CD4-positive, alpha-beta memory T cell (primary cell): ENCODE measurements around the gene CRABP2. TPM values are rescaled to one million over a fixed set of nuclear protein-coding genes. Genes with fewer than 3 reads are reported as not detected.

Experiments
- CTCF ChIA-PET: fragments of 350-600 bp; sonication (Branson Sonifier 250); formaldehyde crosslinking; loops from one replicate; lab custom pipeline; 2021; ENCODE audit warnings: inconsistent platforms; ENCODE audit not compliant: partially characterized antibody; lab: Charles Lee
- POLR2A ChIA-PET: fragments of 350-600 bp; sonication (Branson Sonifier 250); formaldehyde crosslinking; loops from one replicate; lab custom pipeline; 2021; ENCODE audit not compliant: partially characterized antibody; lab: Charles Lee
- DNase-seq, 5 donors: peaks; one replicate each; pipeline versions ENCODE4 v3.0.0 to v3.0.0-alpha.2; 2020 to 2022; ENCODE audit warnings: mixed read lengths in 1 of 5
- H3K27ac ChIP-seq: one replicate; pipeline ENCODE4 v1.7.0; 2013; ENCODE audit warnings: low read depth, low read length
- H3K27me3 ChIP-seq: 2 replicates; pipeline ENCODE4 v1.7.0; 2013; ENCODE audit warnings: mild to moderate bottlenecking, low read length, moderate library complexity; ENCODE audit not compliant: insufficient read depth
- H3K36me3 ChIP-seq: 2 replicates; pipeline ENCODE4 v1.7.0; 2013; ENCODE audit warnings: mild to moderate bottlenecking, low read length, moderate library complexity; ENCODE audit not compliant: insufficient read depth
- H3K4me1 ChIP-seq: 2 replicates; pipeline ENCODE4 v1.7.0; 2013; ENCODE audit warnings: mild to moderate bottlenecking, low read length, moderate library complexity; ENCODE audit not compliant: insufficient read depth
- H3K4me3 ChIP-seq, 2 donors: one replicate each; pipeline ENCODE4 v1.7.0; 2013; ENCODE audit warnings: low read length in 2 of 2, mild to moderate bottlenecking in 1 of 2
- H3K9me3 ChIP-seq, 2 donors: one replicate each; pipeline ENCODE4 v1.7.0; 2013; ENCODE audit warnings: low read length in 2 of 2, control low read depth in 1 of 2; ENCODE audit not compliant: control insufficient read depth in 1 of 2
- H3K27ac Mint-ChIP-seq, 7 donors: one replicate each; pipeline ENCODE4 v1.8.0; 2020 to 2021; ENCODE audit warnings: mixed read lengths in 7 of 7, mild to moderate bottlenecking in 6 of 7, inconsistent platforms in 3 of 7, moderate library complexity in 3 of 7
- H3K27me3 Mint-ChIP-seq, 2 donors: one replicate each; pipeline ENCODE4 v1.8.0; 2020 to 2021; ENCODE audit warnings: mixed read lengths in 2 of 2
- H3K36me3 Mint-ChIP-seq, 2 donors: one replicate each; pipeline ENCODE4 v1.8.0; 2020 to 2021; ENCODE audit warnings: mixed read lengths in 2 of 2, inconsistent platforms in 1 of 2, mild to moderate bottlenecking in 1 of 2
- H3K4me1 Mint-ChIP-seq, 4 donors: one replicate each; pipeline ENCODE4 v1.8.0; 2020 to 2021; ENCODE audit warnings: mixed read lengths in 4 of 4, mild to moderate bottlenecking in 1 of 4
- H3K4me3 Mint-ChIP-seq, 8 donors: one replicate each; pipeline ENCODE4 v1.8.0; 2020 to 2021; ENCODE audit warnings: mixed read lengths in 8 of 8, mild to moderate bottlenecking in 7 of 8, moderate library complexity in 6 of 8, inconsistent platforms in 3 of 8
- H3K9me3 Mint-ChIP-seq, 8 donors: one replicate each; pipeline ENCODE4 v1.8.0; 2020 to 2021; ENCODE audit warnings: mixed read lengths in 8 of 8, mild to moderate bottlenecking in 5 of 8, inconsistent platforms in 3 of 8, moderate library complexity in 1 of 8
- intact Hi-C: fragments of 100-400 bp; cut with micrococcal nuclease; formaldehyde crosslinking; loops from one replicate; pipeline ENCODE4 v1.15.1; 2023
- polyA plus RNA-seq, 2 donors: library from polyadenylated mRNA; unstranded; fragments of 300-500 nt; fragmentation: Illumina TruSeq; gene quantifications; one replicate each; pipeline ENCODE4 v1.2.3, GENCODE V29; 2021
- total RNA-seq, 2 experiments: library from RNA; stranded (reverse); gene quantifications; one replicate each; pipeline ENCODE4 v1.2.3, GENCODE V29; 2021

The CRABP2 gene
- total and polyA plus RNA-seq, 4 experiments from 2014 or later: 0.21 to 0.61 (median 0.55) TPM; not detected in 1

DNA sequence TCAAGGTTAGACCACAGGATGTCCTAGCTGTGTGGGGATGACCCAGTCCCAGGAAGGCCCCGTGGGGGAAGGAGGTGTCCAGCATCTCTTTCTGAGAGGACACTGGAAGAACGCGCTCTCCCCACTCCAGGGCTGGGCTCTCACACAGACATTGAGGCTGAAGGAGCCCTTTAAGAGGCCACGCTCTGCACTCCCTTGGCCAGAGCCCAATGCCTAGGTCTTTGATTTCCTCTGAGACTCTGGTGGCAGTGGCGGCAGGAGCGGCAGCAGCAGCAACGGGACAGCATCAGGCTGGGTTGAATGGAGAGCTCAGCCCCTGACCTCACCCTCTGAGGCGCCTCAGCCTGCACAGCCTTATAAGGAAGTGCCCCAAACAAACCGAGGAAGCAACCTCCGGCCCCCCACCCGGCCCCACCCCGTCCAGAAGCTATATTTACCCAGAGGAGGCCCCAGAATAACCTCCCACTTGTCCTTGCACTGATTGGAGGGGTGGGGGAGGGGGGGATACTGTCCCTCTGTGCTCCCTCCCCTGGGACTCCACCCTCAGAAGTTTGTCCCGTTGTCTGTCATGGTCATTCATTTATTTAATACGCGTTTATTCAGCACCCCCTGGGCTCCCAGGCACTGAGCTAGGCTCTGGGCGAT lies 40.5 kb downstream of the CRABP2 start:
- Mint-ChIP-seq H3K9me3 (no peaks in the 10 kb centered on the region), H3K36me3 (no peaks in the 10 kb centered on the region), H3K4me3 (no peak overlapping the region), H3K4me1 (peaks cover 16 to 29% (median 22%) of the 10 kb centered on the region in 4 donors), H3K27ac (no peak overlapping the region), H3K27me3 (peaks cover 0 to 2% of the 10 kb centered on the region in 2 donors)
- POLR2A ChIA-PET: no interaction called here
- CTCF ChIA-PET: interaction anchor here (1.1 to 2.5 kb wide), 5 partner anchors 11 to 41 kb away, joined by 3 to 8 read pairs (median 3); partner anchors contain the start of gene NES
- no peak overlapping the region for H3K4me3 ChIP-seq
- H3K27ac ChIP-seq: no peak overlapping the region
- H3K27me3 ChIP-seq: no peaks in the 10 kb centered on the region
- H3K9me3 ChIP-seq: no peaks in the 10 kb centered on the region
- intact Hi-C loops: no loop called here
- peaks cover 31% of the 10 kb centered on the region for H3K4me1 ChIP-seq
- DNase-seq: no peak
- H3K36me3 ChIP-seq: no peaks in the 10 kb centered on the region

DNA sequence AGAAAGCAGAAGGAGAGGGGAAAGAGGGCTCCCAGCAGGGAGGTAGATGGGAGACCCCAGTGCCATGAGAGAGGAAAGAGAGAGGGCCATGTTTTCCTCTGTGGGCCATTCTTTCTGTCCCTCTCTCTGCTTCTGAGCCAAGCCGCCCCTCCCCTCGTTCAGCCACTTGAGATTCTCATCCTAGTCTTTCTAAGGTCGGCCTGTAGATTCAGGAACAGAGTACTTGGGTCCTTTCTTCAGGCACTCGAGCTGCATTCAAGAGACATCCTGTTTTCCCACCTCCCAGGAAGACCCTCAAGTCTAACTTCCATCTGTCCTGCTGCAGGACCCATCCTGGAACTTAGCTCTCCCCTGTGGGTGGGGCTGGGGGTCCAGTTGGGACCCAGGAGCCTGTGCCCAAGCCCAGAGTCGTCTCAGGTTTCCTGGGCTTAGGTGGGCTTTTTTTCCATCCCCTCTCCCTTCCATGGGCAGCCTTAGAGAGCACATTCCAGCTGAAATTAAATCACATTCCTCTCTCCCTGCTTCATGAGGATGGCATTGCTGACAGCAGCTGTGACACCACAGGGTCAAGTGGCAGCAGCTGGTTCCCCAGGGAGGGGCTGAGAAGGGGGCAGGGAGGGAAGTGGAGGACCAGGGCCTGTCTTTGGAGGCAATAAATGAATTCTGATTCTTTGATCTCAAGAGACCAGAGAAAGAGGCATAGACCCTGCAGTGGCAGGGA lies 41.2 kb downstream of the CRABP2 start:
- no peak overlapping the region for H3K4me3 ChIP-seq
- no peak overlapping the region for H3K4me3 Mint-ChIP-seq
- H3K9me3 Mint-ChIP-seq: no peaks in the 10 kb centered on the region
- no peak overlapping the region for H3K27ac Mint-ChIP-seq
- H3K27me3 ChIP-seq: no peaks in the 10 kb centered on the region
- H3K27ac ChIP-seq: no peak overlapping the region
- ChIA-PET CTCF (interaction anchor here (1.1 to 2.5 kb wide), 5 partner anchors 12 to 40 kb away, joined by 3 to 8 read pairs (median 3); partner anchors contain the start of gene NES), POLR2A (no interaction called here)
- H3K4me1 ChIP-seq: peaks cover 38% of the 10 kb centered on the region
- no peaks in the 10 kb centered on the region for H3K9me3 ChIP-seq
- no peaks in the 10 kb centered on the region for H3K36me3 ChIP-seq
- intact Hi-C loops: no loop called here
- peaks cover 23 to 36% (median 29%) of the 10 kb centered on the region in 4 donors for H3K4me1 Mint-ChIP-seq
- peaks cover 0 to 2% of the 10 kb centered on the region in 2 donors for H3K27me3 Mint-ChIP-seq
- no peak for DNase-seq
- H3K36me3 Mint-ChIP-seq: no peaks in the 10 kb centered on the region

DNA sequence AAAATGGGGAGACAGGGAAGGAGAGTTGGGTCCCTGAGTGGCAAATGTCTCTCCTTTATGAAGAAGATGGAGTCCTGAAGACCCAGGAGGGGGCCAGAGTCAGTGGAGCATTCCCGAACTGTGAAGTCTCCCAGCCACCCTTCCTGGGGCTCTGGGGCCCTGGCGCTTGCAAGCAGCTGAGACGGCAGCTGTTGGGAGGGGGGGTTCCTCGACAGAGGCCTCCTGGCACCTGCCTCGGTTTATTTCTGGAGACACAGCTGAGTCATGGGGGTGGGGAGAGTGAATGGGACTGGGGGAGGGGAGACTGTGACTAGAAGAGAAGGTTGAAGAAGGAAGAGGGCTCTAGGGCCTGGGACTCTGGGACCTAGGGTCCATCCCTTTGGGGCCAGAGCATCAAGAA lies 42.2 kb downstream of the CRABP2 start:
- Histone ChIP-seq H3K4me1 (peaks cover 46% of the 10 kb centered on the region), H3K27me3 (no peaks in the 10 kb centered on the region), H3K9me3 (no peaks in the 10 kb centered on the region), H3K4me3 (no peak overlapping the region), H3K27ac (no peak overlapping the region), H3K36me3 (no peaks in the 10 kb centered on the region)
- ChIA-PET POLR2A (no interaction called here), CTCF (interaction anchor here (1.5 kb wide), 1 partner anchor 27 kb away, joined by 4 read pairs; no protein-coding TSS in a partner anchor)
- Mint-ChIP-seq H3K4me1 (peaks cover 23 to 43% (median 29%) of the 10 kb centered on the region in 4 donors), H3K27me3 (peaks cover 0 to 2% of the 10 kb centered on the region in 2 donors), H3K4me3 (no peak overlapping the region), H3K27ac (no peak overlapping the region), H3K36me3 (no peaks in the 10 kb centered on the region), H3K9me3 (no peaks in the 10 kb centered on the region)
- intact Hi-C loops: no loop called here
- DNase-seq: no peak

DNA sequence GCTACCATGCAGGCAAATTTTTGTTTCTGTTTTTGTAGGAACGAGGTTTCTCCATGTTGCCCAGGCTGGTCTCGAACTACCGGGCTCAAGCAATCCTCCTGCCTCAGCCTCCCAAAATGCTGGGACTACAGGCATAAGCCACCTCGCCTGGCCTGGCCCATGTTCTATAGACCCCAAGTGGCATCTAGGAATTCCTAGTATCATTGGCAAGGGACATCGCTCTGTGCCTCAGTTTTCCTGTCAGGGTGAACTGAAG lies 42.7 kb downstream of the CRABP2 start:
- Histone ChIP-seq H3K4me3 (no peak overlapping the region), H3K4me1 (peaks cover 50% of the 10 kb centered on the region), H3K27me3 (no peaks in the 10 kb centered on the region), H3K9me3 (no peaks in the 10 kb centered on the region), H3K36me3 (no peaks in the 10 kb centered on the region), H3K27ac (no peak overlapping the region)
- H3K27ac Mint-ChIP-seq: no peak overlapping the region
- H3K9me3 Mint-ChIP-seq: no peaks in the 10 kb centered on the region
- H3K4me3 Mint-ChIP-seq: no peak overlapping the region
- POLR2A ChIA-PET: no interaction called here
- H3K27me3 Mint-ChIP-seq: peaks cover 0 to 2% of the 10 kb centered on the region in 2 donors
- DNase-seq: no peak
- H3K4me1 Mint-ChIP-seq: peaks cover 23 to 47% (median 30%) of the 10 kb centered on the region in 4 donors
- H3K36me3 Mint-ChIP-seq: no peaks in the 10 kb centered on the region
- intact Hi-C loops: no loop called here
- CTCF ChIA-PET: interaction anchor here (1.0 kb wide), 1 partner anchor 26 kb away, joined by 3 read pairs; no protein-coding TSS in a partner anchor

DNA sequence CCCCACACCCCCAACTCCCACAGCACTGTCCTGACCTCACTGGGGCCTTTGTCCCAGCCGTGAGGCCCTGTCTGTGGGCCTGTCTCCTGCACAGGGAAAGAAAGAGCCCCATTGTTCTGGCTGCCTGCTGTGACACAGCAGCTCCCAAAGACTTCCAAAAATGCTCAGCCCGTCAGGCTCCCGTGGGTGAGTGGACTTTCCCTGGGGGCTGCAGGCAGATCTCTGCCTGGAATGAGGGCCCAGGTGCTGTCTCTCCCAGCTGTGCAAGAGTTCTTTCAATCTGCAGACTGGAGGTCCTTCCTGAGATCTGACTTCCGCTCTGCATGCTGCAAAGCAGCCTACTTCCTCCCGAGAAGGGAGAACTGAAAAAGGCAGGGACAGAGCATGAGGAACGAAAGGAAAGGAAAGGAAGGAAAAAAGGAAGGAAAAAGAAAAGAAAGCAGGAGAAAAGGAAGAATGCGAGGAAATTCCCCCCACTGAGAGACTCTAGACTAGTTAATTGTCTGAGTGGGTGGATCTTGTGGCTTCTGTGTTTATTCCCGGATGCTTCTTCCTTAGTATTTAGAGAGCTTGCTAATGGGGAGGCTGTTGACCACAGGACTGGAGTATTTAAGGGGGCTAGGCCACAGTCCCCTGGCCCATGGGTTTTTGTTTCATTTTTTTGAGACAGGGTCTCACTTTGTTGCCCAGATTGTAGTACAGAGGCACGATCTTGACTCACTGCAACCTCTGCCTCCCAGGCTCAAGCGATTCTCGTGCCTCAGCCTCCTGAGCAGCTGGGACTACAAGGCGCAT lies 43.2 kb downstream of the CRABP2 start:
- H3K9me3 ChIP-seq: no peaks in the 10 kb centered on the region
- Mint-ChIP-seq H3K27ac (peak overlapping the region in 3 of 7 donors; percentile 26 to 77 (median 72)), H3K9me3 (no peaks in the 10 kb centered on the region), H3K4me3 (peak overlapping the region in 1 of 8 donors; percentile 26), H3K36me3 (no peaks in the 10 kb centered on the region), H3K27me3 (peaks cover 4 to 5% of the 10 kb centered on the region in 2 donors), H3K4me1 (peaks cover 27 to 53% (median 36%) of the 10 kb centered on the region in 4 donors)
- H3K4me1 ChIP-seq: peaks cover 55% of the 10 kb centered on the region
- CTCF ChIA-PET: interaction anchor here (1.0 to 7.8 kb wide), 8 partner anchors 13 to 64 kb away, joined by 3 to 153 read pairs (median 10); partner anchors contain the start of genes ISG20L2, METTL25B and NES
- H3K27me3 ChIP-seq: peaks cover under 1% of the 10 kb centered on the region
- no peaks in the 10 kb centered on the region for H3K36me3 ChIP-seq
- POLR2A ChIA-PET: no interaction called here
- no peak for DNase-seq
- intact Hi-C loops: no loop called here
- H3K4me3 ChIP-seq: no peak overlapping the region
- no peak overlapping the region for H3K27ac ChIP-seq

DNA sequence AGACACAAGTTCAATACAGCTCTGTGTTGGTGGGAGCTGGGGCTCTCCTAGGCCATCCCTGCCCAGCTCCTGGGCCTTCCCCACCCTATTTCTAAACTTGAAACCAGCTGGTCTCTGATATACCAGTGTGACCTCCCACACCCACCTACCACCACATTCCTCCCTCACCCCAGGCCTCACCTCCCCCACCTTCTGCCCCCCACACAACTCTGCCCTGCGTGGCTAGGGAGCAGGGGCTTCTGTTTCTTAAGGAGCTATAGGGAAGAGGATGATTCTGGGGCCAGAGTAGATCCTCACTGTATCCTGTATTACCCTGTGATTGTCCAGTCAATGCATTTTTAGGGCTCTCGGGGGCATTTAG lies 44.7 kb downstream of the CRABP2 start:
- Histone ChIP-seq H3K36me3 (no peaks in the 10 kb centered on the region), H3K4me3 (no peak overlapping the region), H3K27ac (no peak overlapping the region), H3K4me1 (peaks cover 64% of the 10 kb centered on the region), H3K27me3 (peaks cover 10% of the 10 kb centered on the region), H3K9me3 (no peaks in the 10 kb centered on the region)
- no peak for DNase-seq
- no peaks in the 10 kb centered on the region for H3K36me3 Mint-ChIP-seq
- H3K4me3 Mint-ChIP-seq: peak overlapping the region in 5 of 8 donors; percentile 29 to 70 (median 58)
- intact Hi-C loops: loop anchor here (1.0 kb wide), 3 partner anchors 18 to 65 kb away; no protein-coding TSS in a partner anchor
- H3K9me3 Mint-ChIP-seq: no peaks in the 10 kb centered on the region
- ChIA-PET CTCF (interaction anchor here (0.6 to 7.8 kb wide), 19 partner anchors 11 to 472 kb away, joined by 3 to 153 read pairs (median 4); partner anchors contain the start of genes CRABP2, ISG20L2, METTL25B and NES), POLR2A (interaction anchor here (0.6 to 2.6 kb wide), 4 partner anchors 46 to 645 kb away, joined by 3 to 9 read pairs (median 3); partner anchors contain the start of gene CRABP2)
- H3K27ac Mint-ChIP-seq: peak overlapping the region in 4 of 7 donors; percentile 9 to 75 (median 71)
- peaks cover 12 to 17% of the 10 kb centered on the region in 2 donors for H3K27me3 Mint-ChIP-seq
- peaks cover 30 to 63% (median 46%) of the 10 kb centered on the region in 4 donors for H3K4me1 Mint-ChIP-seq
